ENCODE results near the gene CTCF. TPM values are rescaled to one million over a fixed set of nuclear protein-coding genes. Genes with fewer than 3 reads are reported as not detected.
A peak's percentile ranks its signal among the peaks of the same experiment; 100 is the strongest.

The CTCF gene
- total and polyA plus RNA-seq, 7 experiments from 2014 or later: 49.8 to 78.6 (median 59.8) TPM

- Histone ChIP-seq H3K9me3 (ENCODE audit: control insufficient read depth in 2 of 3, low read length in 3 of 3) (no peaks in the 10 kb centered on the region), H3K4me3 (ENCODE audit: low read length) (no peak overlapping the region), H3K27me3 (ENCODE audit: control insufficient read depth in 2 of 2, insufficient read depth in 2 of 2, low read length in 2 of 2) (no peaks in the 10 kb centered on the region), H3K36me3 (ENCODE audit: control insufficient read depth in 2 of 3, insufficient read depth in 3 of 3, low read length in 3 of 3) (peaks cover 0 to 16% (median 7%) of the 10 kb centered on the region in 3 experiments), H3K4me1 (ENCODE audit: control insufficient read depth in 2 of 2, insufficient read depth in 2 of 2, low read length in 2 of 2) (no peaks in the 10 kb centered on the region), H3K27ac (ENCODE audit: low read depth, low read length) (no peak overlapping the region)
- ATAC-seq (no peak), DNase-seq (no peak)
- no peaks in the 10 kb centered on the region for H3K27me3 Mint-ChIP-seq
- no peak overlapping the region for H3K4me3 Mint-ChIP-seq
- H3K9me3 Mint-ChIP-seq: no peaks in the 10 kb centered on the region
- H3K27ac Mint-ChIP-seq: peak overlapping the region in 6 of 9 donors; percentile 3 to 68 (median 37)
- intact Hi-C loops (cut with micrococcal nuclease): loop anchor here in 1 of 2 donors (5.0 kb wide), 1 partner anchor 38 kb away; no protein-coding TSS in a partner anchor
- ChIA-PET CTCF (no interaction called here), POLR2A (interaction anchor here (0.6 to 1.3 kb wide), 3 partner anchors 14 to 32 kb away, joined by 3 to 4 read pairs (median 3); no protein-coding TSS in a partner anchor)
- H3K36me3 Mint-ChIP-seq: peaks cover 0 to 17% (median 8%) of the 10 kb centered on the region in 5 donors
- peaks cover 8 to 39% (median 22%) of the 10 kb centered on the region in 7 donors for H3K4me1 Mint-ChIP-seq
Measured at GRCh38 chr16:67579686-67580085, 17.4 kb downstream of the CTCF start.

GRCh38 chr16:67580202-67580601 is 17.9 kb downstream of the CTCF start:
- H3K9me3 Mint-ChIP-seq: no peaks in the 10 kb centered on the region
- peak overlapping the region in 1 of 10 donors; percentile 51 for H3K4me3 Mint-ChIP-seq
- H3K27ac ChIP-seq (ENCODE audit: low read depth, low read length): no peak overlapping the region
- no peaks in the 10 kb centered on the region for H3K27me3 Mint-ChIP-seq
- ChIA-PET POLR2A (interaction anchor here (0.6 to 1.3 kb wide), 2 partner anchors 14 to 33 kb away, joined by 3 read pairs; no protein-coding TSS in a partner anchor), CTCF (no interaction called here)
- intact Hi-C loops (cut with micrococcal nuclease): no loop called here
- no peaks in the 10 kb centered on the region for H3K4me1 ChIP-seq (ENCODE audit: control insufficient read depth in 2 of 2, insufficient read depth in 2 of 2, low read length in 2 of 2)
- H3K4me3 ChIP-seq (ENCODE audit: low read length): no peak overlapping the region
- no peaks in the 10 kb centered on the region for H3K27me3 ChIP-seq (ENCODE audit: control insufficient read depth in 2 of 2, insufficient read depth in 2 of 2, low read length in 2 of 2)
- no peak for ATAC-seq
- no peaks in the 10 kb centered on the region for H3K9me3 ChIP-seq (ENCODE audit: control insufficient read depth in 2 of 3, low read length in 3 of 3)
- H3K4me1 Mint-ChIP-seq: peaks cover 11 to 43% (median 24%) of the 10 kb centered on the region in 7 donors
- no peak for DNase-seq
- H3K36me3 Mint-ChIP-seq: peaks cover 0 to 17% (median 8%) of the 10 kb centered on the region in 5 donors
- no peak overlapping the region for H3K27ac Mint-ChIP-seq
- H3K36me3 ChIP-seq (ENCODE audit: control insufficient read depth in 2 of 3, insufficient read depth in 3 of 3, low read length in 3 of 3): peaks cover 0 to 11% (median 7%) of the 10 kb centered on the region in 3 experiments

- Histone ChIP-seq H3K4me1 (ENCODE audit: control insufficient read depth in 2 of 2, insufficient read depth in 2 of 2, low read length in 2 of 2) (peaks cover 0 to 9% of the 10 kb centered on the region in 2 donors), H3K27ac (ENCODE audit: low read depth, low read length) (no peak overlapping the region), H3K4me3 (ENCODE audit: low read length) (no peak overlapping the region), H3K27me3 (ENCODE audit: control insufficient read depth in 2 of 2, insufficient read depth in 2 of 2, low read length in 2 of 2) (no peaks in the 10 kb centered on the region), H3K36me3 (ENCODE audit: control insufficient read depth in 2 of 3, insufficient read depth in 3 of 3, low read length in 3 of 3) (peaks cover 0 to 17% (median 0%) of the 10 kb centered on the region in 3 experiments), H3K9me3 (ENCODE audit: control insufficient read depth in 2 of 3, low read length in 3 of 3) (no peaks in the 10 kb centered on the region)
- Mint-ChIP-seq H3K27ac (peak overlapping the region in 4 of 9 donors; percentile 4 to 57 (median 22)), H3K36me3 (peaks cover 0 to 14% (median 11%) of the 10 kb centered on the region in 5 donors), H3K4me3 (no peak overlapping the region), H3K27me3 (no peaks in the 10 kb centered on the region), H3K9me3 (no peaks in the 10 kb centered on the region), H3K4me1 (peaks cover 16 to 57% (median 48%) of the 10 kb centered on the region in 7 donors)
- ATAC-seq (no peak), DNase-seq (no peak)
- POLR2A ChIA-PET: interaction anchor here (0.8 kb wide), 1 partner anchor 21 kb away, joined by 5 read pairs; no protein-coding TSS in a partner anchor
- CTCF ChIA-PET: interaction anchor here (1.0 to 1.6 kb wide), 2 partner anchors 46 to 72 kb away, joined by 3 to 4 read pairs; no protein-coding TSS in a partner anchor
- intact Hi-C loops (cut with micrococcal nuclease): no loop called here
Measured at GRCh38 chr16:67593288-67593687, 31.0 kb downstream of the CTCF start.

- H3K27me3 ChIP-seq (ENCODE audit: control insufficient read depth in 2 of 2, insufficient read depth in 2 of 2, low read length in 2 of 2): no peaks in the 10 kb centered on the region
- H3K27ac ChIP-seq (ENCODE audit: low read depth, low read length): no peak overlapping the region
- intact Hi-C loops (cut with micrococcal nuclease): no loop called here
- H3K4me3 ChIP-seq (ENCODE audit: low read length): no peak overlapping the region
- Mint-ChIP-seq H3K27me3 (no peaks in the 10 kb centered on the region), H3K36me3 (peaks cover 2 to 15% (median 9%) of the 10 kb centered on the region in 5 donors), H3K4me3 (no peak overlapping the region), H3K9me3 (no peaks in the 10 kb centered on the region), H3K27ac (peak overlapping the region in 4 of 9 donors; percentile 4 to 67 (median 38)), H3K4me1 (peaks cover 19 to 57% (median 48%) of the 10 kb centered on the region in 7 donors)
- POLR2A ChIA-PET: interaction anchor here (0.8 kb wide), 1 partner anchor 22 kb away, joined by 5 read pairs; no protein-coding TSS in a partner anchor
- no peaks in the 10 kb centered on the region for H3K9me3 ChIP-seq (ENCODE audit: control insufficient read depth in 2 of 3, low read length in 3 of 3)
- ATAC-seq: no peak
- H3K4me1 ChIP-seq (ENCODE audit: control insufficient read depth in 2 of 2, insufficient read depth in 2 of 2, low read length in 2 of 2): peaks cover 0 to 9% of the 10 kb centered on the region in 2 donors
- CTCF ChIA-PET: interaction anchor here (1.0 to 1.6 kb wide), 2 partner anchors 47 to 73 kb away, joined by 3 to 4 read pairs; no protein-coding TSS in a partner anchor
- peaks cover 0 to 13% (median 0%) of the 10 kb centered on the region in 3 experiments for H3K36me3 ChIP-seq (ENCODE audit: control insufficient read depth in 2 of 3, insufficient read depth in 3 of 3, low read length in 3 of 3)
- DNase-seq: no peak
Measured at GRCh38 chr16:67593701-67594100, 31.4 kb downstream of the CTCF start.

- no peaks in the 10 kb centered on the region for H3K27me3 ChIP-seq (ENCODE audit: control insufficient read depth in 2 of 2, insufficient read depth in 2 of 2, low read length in 2 of 2)
- Mint-ChIP-seq H3K36me3 (peaks cover 3 to 15% (median 8%) of the 10 kb centered on the region in 5 donors), H3K9me3 (no peaks in the 10 kb centered on the region), H3K27me3 (no peaks in the 10 kb centered on the region), H3K4me1 (peaks cover 23 to 60% (median 51%) of the 10 kb centered on the region in 7 donors), H3K4me3 (peak overlapping the region in 2 of 10 donors; percentile 1 to 49), H3K27ac (peak overlapping the region; percentile 5 to 70 (median 55))
- ATAC-seq: no peak
- H3K4me1 ChIP-seq (ENCODE audit: control insufficient read depth in 2 of 2, insufficient read depth in 2 of 2, low read length in 2 of 2): peaks cover 0 to 9% of the 10 kb centered on the region in 2 donors
- CTCF ChIA-PET: interaction anchor here (0.5 to 1.6 kb wide), 5 partner anchors 31 to 446 kb away, joined by 3 to 4 read pairs (median 3); no protein-coding TSS in a partner anchor
- H3K27ac ChIP-seq (ENCODE audit: low read depth, low read length): no peak overlapping the region
- H3K9me3 ChIP-seq (ENCODE audit: control insufficient read depth in 2 of 3, low read length in 3 of 3): no peaks in the 10 kb centered on the region
- intact Hi-C loops (cut with micrococcal nuclease): no loop called here
- no peak for DNase-seq
- H3K36me3 ChIP-seq (ENCODE audit: control insufficient read depth in 2 of 3, insufficient read depth in 3 of 3, low read length in 3 of 3): peaks cover 0 to 16% (median 0%) of the 10 kb centered on the region in 3 experiments
- POLR2A ChIA-PET: interaction anchor here (0.8 to 1.1 kb wide), 2 partner anchors 22 to 26 kb away, joined by 3 to 4 read pairs; no protein-coding TSS in a partner anchor
- H3K4me3 ChIP-seq (ENCODE audit: low read length): no peak overlapping the region
Measured at GRCh38 chr16:67594256-67594915, 32.1 kb downstream of the CTCF start.

GRCh38 chr16:67594956-67595355 is 32.6 kb downstream of the CTCF start:
- no peaks in the 10 kb centered on the region for H3K9me3 ChIP-seq (ENCODE audit: control insufficient read depth in 2 of 3, low read length in 3 of 3)
- H3K36me3 ChIP-seq (ENCODE audit: control insufficient read depth in 2 of 3, insufficient read depth in 3 of 3, low read length in 3 of 3): peaks cover 0 to 18% (median 0%) of the 10 kb centered on the region in 3 experiments
- CTCF ChIA-PET: interaction anchor here (0.5 to 1.6 kb wide), 4 partner anchors 32 to 446 kb away, joined by 3 to 4 read pairs (median 3); no protein-coding TSS in a partner anchor
- POLR2A ChIA-PET: interaction anchor here (0.7 to 1.1 kb wide), 4 partner anchors 17 to 27 kb away, joined by 3 to 4 read pairs (median 3); no protein-coding TSS in a partner anchor
- H3K4me3 Mint-ChIP-seq: peak overlapping the region in 1 of 10 donors; percentile 1
- H3K4me1 Mint-ChIP-seq: peaks cover 28 to 62% (median 56%) of the 10 kb centered on the region in 7 donors
- peaks cover 0 to 9% of the 10 kb centered on the region in 2 donors for H3K4me1 ChIP-seq (ENCODE audit: control insufficient read depth in 2 of 2, insufficient read depth in 2 of 2, low read length in 2 of 2)
- peaks cover 0 to 11% (median 4%) of the 10 kb centered on the region in 5 donors for H3K36me3 Mint-ChIP-seq
- peak overlapping the region in 7 of 9 donors; percentile 5 to 70 (median 56) for H3K27ac Mint-ChIP-seq
- no peak overlapping the region for H3K27ac ChIP-seq (ENCODE audit: low read depth, low read length)
- intact Hi-C loops (cut with micrococcal nuclease): no loop called here
- ATAC-seq: no peak
- no peaks in the 10 kb centered on the region for H3K9me3 Mint-ChIP-seq
- no peak for DNase-seq
- H3K4me3 ChIP-seq (ENCODE audit: low read length): no peak overlapping the region
- H3K27me3 ChIP-seq (ENCODE audit: control insufficient read depth in 2 of 2, insufficient read depth in 2 of 2, low read length in 2 of 2): no peaks in the 10 kb centered on the region
- no peaks in the 10 kb centered on the region for H3K27me3 Mint-ChIP-seq

All from naive thymus-derived CD4-positive, alpha-beta T cell (primary cell).